RWPE2 (cell line): ENCODE results near the gene SLC12A7.

Source experiments
- ATAC-seq: fragments of 200-7000 bp; cut with Tn5 transposase; 3 replicates; pipeline ENCODE4 v1.9.1; 2021; ENCODE audit warnings: low read depth
- DNase-seq: peaks from one replicate; pipeline ENCODE4 v3.0.0-alpha.2; 2020; ENCODE audit warnings: low spot score
- H3K27ac ChIP-seq: fragments of 450-650 bp; 2 replicates; pipeline ENCODE4 v1.5.1; 2017; ENCODE audit warnings: mild to moderate bottlenecking; ENCODE audit not compliant: poor library complexity, severe bottlenecking
- H3K27me3 ChIP-seq: fragments of 250-450 bp; sonication (Bioruptor Pico); 2 replicates; pipeline ENCODE4 v1.5.1; 2021; ENCODE audit warnings: mild to moderate bottlenecking, moderate library complexity; ENCODE audit not compliant: insufficient read depth, poor library complexity, severe bottlenecking
- H3K36me3 ChIP-seq: fragments of 250-450 bp; sonication (Bioruptor Pico); 2 replicates; pipeline ENCODE4 v1.5.1; 2020; ENCODE audit warnings: low read depth, mild to moderate bottlenecking, moderate library complexity
- H3K4me1 ChIP-seq: fragments of 250-450 bp; sonication (Bioruptor Pico); 2 replicates; pipeline ENCODE4 v1.5.1; 2021; ENCODE audit warnings: mild to moderate bottlenecking, moderate library complexity; ENCODE audit not compliant: insufficient read depth, poor library complexity, severe bottlenecking
- H3K4me3 ChIP-seq: fragments of 250-450 bp; sonication (Bioruptor Pico); 2 replicates; pipeline ENCODE4 v1.5.1; 2021; ENCODE audit warnings: mild to moderate bottlenecking, moderate library complexity; ENCODE audit not compliant: severe bottlenecking
- H3K9me3 ChIP-seq: fragments of 250-450 bp; sonication (Bioruptor Pico); 2 replicates; pipeline ENCODE4 v1.5.1; 2021; ENCODE audit warnings: mild to moderate bottlenecking, moderate library complexity; ENCODE audit not compliant: severe bottlenecking
- TF ChIP-seq, protein P1 (sequence below): fragments of 450-650 bp; IDR thresholded peaks from one replicate; pipeline ENCODE4 v1.5.1; 2017; ENCODE audit warnings: mild to moderate bottlenecking, moderate library complexity; ENCODE audit not compliant: poor library complexity, severe bottlenecking

SLC12A7 gene

DNA sequence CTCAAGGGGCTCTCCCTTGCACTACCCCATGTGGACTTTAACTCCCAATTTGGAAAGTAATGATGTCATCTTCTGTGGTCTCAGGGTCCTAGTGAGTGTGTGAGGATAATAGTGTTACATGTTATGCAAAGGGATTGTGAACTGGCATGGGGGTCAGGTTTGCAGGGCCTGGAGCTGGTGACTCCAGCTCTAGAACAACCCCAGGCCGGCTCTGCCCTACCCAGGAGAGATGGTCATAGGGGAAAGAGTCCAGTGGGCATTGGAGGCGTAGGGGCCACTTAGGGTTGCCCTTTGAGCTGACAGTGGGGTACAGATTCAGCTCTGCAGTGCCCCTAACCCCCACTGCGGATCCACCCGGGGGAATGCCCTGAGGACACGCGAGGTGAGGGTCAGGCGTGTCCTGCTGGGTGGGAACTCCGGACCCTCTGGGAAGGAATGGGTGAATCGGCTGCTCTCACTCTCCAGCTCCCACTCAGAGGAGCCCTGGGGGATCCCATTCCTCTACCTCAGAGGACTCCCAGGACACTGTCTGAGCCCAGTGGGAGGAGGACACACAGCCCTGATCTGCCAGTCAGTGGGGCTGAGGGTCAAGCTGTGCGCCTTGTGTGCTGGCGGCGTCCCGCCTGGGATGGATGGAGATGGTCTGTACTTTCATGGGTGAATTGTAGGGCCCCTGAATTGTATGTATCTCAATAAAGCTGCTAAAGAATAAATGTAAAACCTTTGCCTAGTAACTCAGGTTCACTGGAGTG is 105.8 kb downstream of the SLC12A7 start:
- H3K27ac ChIP-seq: no peak overlapping the region
- H3K36me3 ChIP-seq: no peaks in the 10 kb centered on the region
- peaks cover 14% of the 10 kb centered on the region for H3K4me1 ChIP-seq
- H3K9me3 ChIP-seq: no peaks in the 10 kb centered on the region
- H3K27me3 ChIP-seq: peaks cover 86% of the 10 kb centered on the region
- H3K4me3 ChIP-seq: no peak overlapping the region
- ATAC-seq (no peak), DNase-seq (peak; percentile 64)
- TF ChIP-seq, protein P1, sequence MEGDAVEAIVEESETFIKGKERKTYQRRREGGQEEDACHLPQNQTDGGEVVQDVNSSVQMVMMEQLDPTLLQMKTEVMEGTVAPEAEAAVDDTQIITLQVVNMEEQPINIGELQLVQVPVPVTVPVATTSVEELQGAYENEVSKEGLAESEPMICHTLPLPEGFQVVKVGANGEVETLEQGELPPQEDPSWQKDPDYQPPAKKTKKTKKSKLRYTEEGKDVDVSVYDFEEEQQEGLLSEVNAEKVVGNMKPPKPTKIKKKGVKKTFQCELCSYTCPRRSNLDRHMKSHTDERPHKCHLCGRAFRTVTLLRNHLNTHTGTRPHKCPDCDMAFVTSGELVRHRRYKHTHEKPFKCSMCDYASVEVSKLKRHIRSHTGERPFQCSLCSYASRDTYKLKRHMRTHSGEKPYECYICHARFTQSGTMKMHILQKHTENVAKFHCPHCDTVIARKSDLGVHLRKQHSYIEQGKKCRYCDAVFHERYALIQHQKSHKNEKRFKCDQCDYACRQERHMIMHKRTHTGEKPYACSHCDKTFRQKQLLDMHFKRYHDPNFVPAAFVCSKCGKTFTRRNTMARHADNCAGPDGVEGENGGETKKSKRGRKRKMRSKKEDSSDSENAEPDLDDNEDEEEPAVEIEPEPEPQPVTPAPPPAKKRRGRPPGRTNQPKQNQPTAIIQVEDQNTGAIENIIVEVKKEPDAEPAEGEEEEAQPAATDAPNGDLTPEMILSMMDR: no peak

DNA sequence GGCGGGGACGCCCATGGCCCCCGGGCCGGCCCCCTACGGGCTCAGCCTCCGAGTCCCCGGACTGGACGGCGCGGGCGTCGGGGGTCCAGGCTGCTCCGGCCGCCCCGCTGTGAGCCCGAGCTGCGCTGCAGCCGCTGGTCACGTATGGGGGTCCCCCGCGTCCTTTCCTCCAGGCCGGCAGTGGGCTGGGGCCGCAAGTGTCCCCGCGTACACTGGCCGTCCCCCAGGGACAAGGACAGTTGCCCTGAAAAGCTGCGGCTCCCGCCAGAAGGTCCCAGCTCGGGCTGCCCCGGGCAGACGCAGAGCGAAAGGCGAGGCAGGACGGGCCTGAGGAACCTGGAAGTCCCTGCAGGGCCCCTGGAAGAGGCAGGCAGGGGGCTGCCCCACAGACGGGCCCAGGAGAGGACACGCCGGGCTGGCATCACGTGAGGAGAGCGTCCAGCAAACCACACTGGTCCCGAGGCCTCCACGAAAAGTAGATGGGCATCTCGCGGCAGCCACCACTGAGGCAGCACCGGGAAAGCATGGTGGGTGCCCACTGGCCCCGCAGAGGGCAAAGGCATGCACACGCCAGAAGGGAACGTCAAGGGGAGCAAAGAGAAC is 106.5 kb downstream of the SLC12A7 start:
- Histone ChIP-seq H3K27me3 (peaks cover 86% of the 10 kb centered on the region), H3K36me3 (no peaks in the 10 kb centered on the region), H3K4me1 (peaks cover 14% of the 10 kb centered on the region), H3K4me3 (no peak overlapping the region), H3K9me3 (no peaks in the 10 kb centered on the region), H3K27ac (no peak overlapping the region)
- DNase-seq: peak; percentile 70
- ATAC-seq: no peak
- TF ChIP-seq, protein P1: no peak

DNA sequence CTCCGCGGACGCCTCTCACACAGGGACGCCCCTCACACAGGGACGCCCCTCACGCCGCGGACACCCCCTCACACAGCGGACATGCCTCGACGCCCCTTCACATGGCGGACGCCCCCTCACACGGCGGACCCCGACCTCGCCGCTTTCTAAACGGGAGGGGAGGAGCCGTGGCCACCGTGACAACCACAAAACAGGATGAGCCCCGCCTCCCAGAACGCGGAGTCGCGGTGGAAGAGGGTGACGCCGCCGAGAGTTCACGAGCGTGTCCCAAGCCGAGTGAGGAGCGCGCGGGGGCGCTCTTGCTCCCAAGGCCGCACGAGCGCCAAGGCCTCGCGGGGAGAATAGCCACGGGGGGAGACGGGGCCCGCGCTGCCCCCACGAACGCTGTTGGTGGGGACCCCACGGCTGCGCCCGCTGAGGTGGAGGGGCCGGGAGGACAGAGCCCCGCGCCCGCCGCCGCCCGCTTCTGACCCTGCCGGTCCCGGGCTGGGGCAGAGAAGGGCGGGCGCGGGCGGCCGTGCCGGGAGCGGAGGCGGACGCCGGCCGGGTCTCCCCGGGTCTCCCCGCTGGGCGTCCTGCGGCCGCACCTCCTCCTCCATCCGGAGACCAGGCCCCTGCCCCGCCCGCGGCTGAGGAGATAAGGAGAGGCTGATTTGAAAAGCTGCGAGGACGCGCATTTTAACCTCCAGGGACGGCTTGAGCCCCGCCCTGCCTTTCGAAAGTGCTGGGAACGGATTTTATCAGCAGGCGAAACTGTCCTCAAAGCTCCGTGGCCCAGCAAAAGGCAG is 107.2 kb downstream of the SLC12A7 start:
- no peak overlapping the region for H3K27ac ChIP-seq

DNA sequence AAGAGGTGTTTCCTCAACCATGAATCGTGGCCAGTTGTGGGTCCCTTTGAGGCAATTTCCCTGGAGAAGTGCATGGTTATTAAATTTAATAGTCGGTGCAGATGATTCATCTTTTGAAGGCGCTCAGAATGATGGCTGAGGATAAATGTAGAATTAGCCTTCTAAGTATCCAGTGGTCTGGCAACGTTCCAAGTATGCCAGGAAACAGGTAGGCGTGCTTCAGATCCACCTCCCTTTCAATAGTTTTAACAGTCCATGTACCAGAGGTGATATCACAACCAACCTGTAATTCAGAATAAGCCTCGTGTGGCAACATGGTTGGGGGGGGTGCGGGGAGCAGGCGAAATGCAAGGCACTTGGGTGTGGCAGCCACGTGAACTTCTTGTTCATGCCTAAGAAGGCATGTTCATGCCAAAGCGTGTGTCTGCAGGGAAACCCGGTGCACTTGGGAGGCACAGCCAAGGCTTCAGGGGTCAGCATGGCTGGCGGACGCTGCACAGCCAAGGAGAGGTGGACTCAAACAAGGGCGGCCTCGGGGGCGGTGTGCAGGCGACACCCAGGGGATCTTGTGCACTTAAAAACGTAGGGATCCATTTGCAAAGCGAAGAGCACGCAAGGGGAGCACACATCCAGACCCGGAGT is 108.4 kb downstream of the SLC12A7 start:
- H3K36me3 ChIP-seq: no peaks in the 10 kb centered on the region
- DNase-seq (peak; percentile 95), ATAC-seq (peak; percentile 80)
- no peak overlapping the region for H3K27ac ChIP-seq
- H3K4me3 ChIP-seq: no peak overlapping the region
- TF ChIP-seq, protein P1: no peak
- H3K4me1 ChIP-seq: peaks cover 14% of the 10 kb centered on the region
- H3K27me3 ChIP-seq: peaks cover 91% of the 10 kb centered on the region
- no peaks in the 10 kb centered on the region for H3K9me3 ChIP-seq

More for the DNA sequence above, 107.2 kb downstream of the SLC12A7 start:
- no peaks in the 10 kb centered on the region for H3K9me3 ChIP-seq
- DNase-seq: peak; percentile 71
- no peaks in the 10 kb centered on the region for H3K36me3 ChIP-seq
- peaks cover 14% of the 10 kb centered on the region for H3K4me1 ChIP-seq
- H3K4me3 ChIP-seq: peak overlapping the region; percentile 14
- TF ChIP-seq, protein P1: peak; percentile 50
- peak; percentile 2; the same call in 1 of the 3 replicates for ATAC-seq
- peaks cover 86% of the 10 kb centered on the region for H3K27me3 ChIP-seq
